ENCODE results near the gene DHRS9. TPM values are rescaled to one million over a fixed set of nuclear protein-coding genes. Genes with fewer than 3 reads are reported as not detected.

The DHRS9 gene
- total RNA-seq, 2 donors from 2014 or later = 1.0 TPM; not detected in 1

DNA sequence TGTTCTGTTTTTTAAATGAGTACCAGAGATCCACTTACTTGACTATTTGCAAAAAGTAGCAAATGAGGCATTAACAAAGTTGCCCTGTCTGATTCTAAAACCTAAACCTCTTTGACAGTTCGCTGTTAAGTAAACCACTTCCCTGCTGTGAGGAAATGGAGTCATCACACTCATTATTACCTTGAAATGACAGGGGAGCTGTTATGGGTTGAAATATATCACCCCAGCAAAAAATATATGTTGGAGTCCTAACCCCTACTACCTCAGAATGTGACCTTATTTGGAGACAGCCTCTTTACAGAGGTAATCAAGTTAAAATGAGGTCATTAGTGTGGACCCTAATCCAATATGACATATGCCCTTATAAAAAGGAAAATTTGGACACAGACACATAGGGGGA lies 36.1 kb downstream of the DHRS9 start:
- ATAC-seq (no peak), DNase-seq (no peak)
- Histone ChIP-seq H3K9me3 (no peaks in the 10 kb centered on the region), H3K4me3 (no peak overlapping the region), H3K36me3 (replicated peaks in 1 of 2; ENCODE audit: insufficient read depth in 1 of 2, low read depth in 2 of 2) (no peaks in the 10 kb centered on the region), H3K4me1 (peaks cover 6% of the 10 kb centered on the region), H3K27ac (no peak overlapping the region), H3K27me3 (no peaks in the 10 kb centered on the region)
- intact Hi-C loops (cut with DNase I) = no loop called here
- 81 to 84% methylated on average over 1 of the region's 1 CpG for WGBS, 2 donors
- no peak for TF ChIP-seq POLR2A (IDR thresholded peaks at IDR 0.05)
- TF ChIP-seq, protein P1, sequence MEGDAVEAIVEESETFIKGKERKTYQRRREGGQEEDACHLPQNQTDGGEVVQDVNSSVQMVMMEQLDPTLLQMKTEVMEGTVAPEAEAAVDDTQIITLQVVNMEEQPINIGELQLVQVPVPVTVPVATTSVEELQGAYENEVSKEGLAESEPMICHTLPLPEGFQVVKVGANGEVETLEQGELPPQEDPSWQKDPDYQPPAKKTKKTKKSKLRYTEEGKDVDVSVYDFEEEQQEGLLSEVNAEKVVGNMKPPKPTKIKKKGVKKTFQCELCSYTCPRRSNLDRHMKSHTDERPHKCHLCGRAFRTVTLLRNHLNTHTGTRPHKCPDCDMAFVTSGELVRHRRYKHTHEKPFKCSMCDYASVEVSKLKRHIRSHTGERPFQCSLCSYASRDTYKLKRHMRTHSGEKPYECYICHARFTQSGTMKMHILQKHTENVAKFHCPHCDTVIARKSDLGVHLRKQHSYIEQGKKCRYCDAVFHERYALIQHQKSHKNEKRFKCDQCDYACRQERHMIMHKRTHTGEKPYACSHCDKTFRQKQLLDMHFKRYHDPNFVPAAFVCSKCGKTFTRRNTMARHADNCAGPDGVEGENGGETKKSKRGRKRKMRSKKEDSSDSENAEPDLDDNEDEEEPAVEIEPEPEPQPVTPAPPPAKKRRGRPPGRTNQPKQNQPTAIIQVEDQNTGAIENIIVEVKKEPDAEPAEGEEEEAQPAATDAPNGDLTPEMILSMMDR (IDR thresholded peaks at IDR 0.05) = no peak

DNA sequence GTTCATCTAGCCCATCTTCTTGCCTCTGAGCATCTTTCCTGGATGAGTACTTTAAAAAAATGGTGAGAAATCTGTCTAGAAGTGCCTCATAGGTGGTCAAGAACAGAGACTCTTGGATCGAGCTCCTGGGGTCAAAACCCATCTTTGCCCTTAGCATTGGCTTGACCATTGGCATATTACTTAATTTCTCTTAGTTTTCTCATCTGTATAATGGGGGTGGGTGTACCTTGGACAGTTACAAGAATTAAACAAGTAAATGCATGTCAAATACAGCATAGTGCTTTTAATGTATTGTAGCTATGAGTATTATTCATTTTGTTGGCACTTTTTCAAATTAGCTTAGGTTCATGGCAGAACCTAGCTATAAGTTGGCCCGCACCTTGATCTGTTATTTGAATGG lies 36.8 kb downstream of the DHRS9 start:
- 65 to 76% methylated on average over 2 of the region's 2 CpGs for WGBS, 2 donors
- H3K4me1 ChIP-seq = peaks cover 6% of the 10 kb centered on the region
- H3K36me3 ChIP-seq (replicated peaks in 1 of 2; ENCODE audit: insufficient read depth in 1 of 2, low read depth in 2 of 2) = no peaks in the 10 kb centered on the region
- no peak overlapping the region for H3K27ac ChIP-seq
- ATAC-seq (no peak), DNase-seq (no peak)
- no peaks in the 10 kb centered on the region for H3K27me3 ChIP-seq
- H3K4me3 ChIP-seq = no peak overlapping the region
- no peak for TF ChIP-seq POLR2A (IDR thresholded peaks at IDR 0.05)
- TF ChIP-seq, protein P1 (IDR thresholded peaks at IDR 0.05) = no peak
- no peaks in the 10 kb centered on the region for H3K9me3 ChIP-seq
- intact Hi-C loops (cut with DNase I) = no loop called here

DNA sequence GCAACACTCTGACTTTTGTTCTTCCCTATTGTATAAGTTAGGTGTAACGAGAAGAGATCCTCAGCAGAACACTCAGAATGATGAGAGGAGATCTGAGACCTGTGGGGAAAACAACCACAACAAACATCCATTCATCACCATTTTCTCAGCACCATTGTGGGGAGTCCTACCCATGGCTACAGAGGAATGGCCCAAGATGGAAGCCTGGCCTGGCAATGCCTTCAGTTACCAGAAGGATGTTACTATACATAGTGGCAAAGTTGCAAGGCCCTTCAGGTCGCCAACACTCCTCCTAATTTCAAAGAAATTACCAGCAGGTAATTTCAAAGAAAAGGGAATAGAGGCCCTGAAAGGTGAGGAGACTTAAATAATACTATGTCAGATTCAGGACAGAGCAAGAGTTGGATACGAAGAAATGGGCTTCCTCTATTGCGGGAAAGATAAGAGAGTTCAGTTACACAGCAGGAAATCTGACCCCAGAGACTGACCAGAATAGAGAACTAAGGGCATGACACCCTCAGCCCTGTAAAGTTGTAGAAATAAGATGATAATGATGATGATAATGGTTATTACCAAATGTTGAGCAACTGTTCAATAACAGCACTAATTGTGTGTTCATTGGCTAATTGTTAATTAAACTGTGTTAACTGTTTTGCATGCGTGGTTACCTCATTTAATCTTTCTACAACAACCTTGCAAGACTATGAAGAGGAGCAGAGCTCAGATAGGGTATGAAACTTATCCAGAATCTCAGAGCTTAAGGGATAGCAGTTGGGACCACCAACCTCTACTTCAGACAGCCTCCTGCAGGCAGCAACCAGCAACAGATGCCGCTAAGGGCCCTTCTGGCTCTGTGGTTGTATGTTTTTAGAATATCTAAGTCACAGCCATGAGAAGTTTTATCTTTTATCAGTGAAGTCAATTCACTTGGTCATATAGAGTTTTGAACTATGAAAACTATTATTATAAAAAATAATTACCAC lies 37.5 kb downstream of the DHRS9 start:
- TF ChIP-seq POLR2A (IDR thresholded peaks at IDR 0.05) = no peak
- TF ChIP-seq, protein P1 (IDR thresholded peaks at IDR 0.05) = no peak
- H3K4me3 ChIP-seq = no peak overlapping the region
- no peaks in the 10 kb centered on the region for H3K36me3 ChIP-seq (replicated peaks in 1 of 2; ENCODE audit: insufficient read depth in 1 of 2, low read depth in 2 of 2)
- H3K9me3 ChIP-seq = no peaks in the 10 kb centered on the region
- H3K4me1 ChIP-seq = peaks cover 6% of the 10 kb centered on the region
- H3K27ac ChIP-seq = no peak overlapping the region
- intact Hi-C loops (cut with DNase I) = no loop called here
- 67 to 70% methylated on average over 6 of the region's 6 CpGs for WGBS, 2 donors
- no peak for DNase-seq
- ATAC-seq = no peak
- no peaks in the 10 kb centered on the region for H3K27me3 ChIP-seq

DNA sequence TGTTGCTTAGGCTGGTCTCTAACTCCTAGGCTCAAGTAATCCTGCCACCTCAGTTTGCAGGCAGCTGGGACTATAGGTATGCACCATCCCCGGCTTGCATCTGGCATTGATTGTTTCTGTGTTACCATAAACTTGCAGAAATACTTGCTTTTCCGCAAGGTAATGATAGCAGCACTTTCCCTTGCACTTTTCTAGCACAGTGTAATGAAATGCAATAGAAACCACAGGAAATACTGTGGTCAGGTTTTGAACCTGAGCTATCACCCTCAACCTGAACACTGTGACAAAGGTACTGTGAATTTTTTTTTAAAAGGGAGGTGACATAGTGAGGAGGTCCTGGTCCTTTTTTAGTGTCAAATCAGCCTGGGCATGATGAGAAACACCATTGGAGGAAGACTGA lies 38.3 kb downstream of the DHRS9 start:
- Histone ChIP-seq H3K27me3 (no peaks in the 10 kb centered on the region), H3K27ac (no peak overlapping the region), H3K4me1 (peaks cover 6% of the 10 kb centered on the region), H3K9me3 (no peaks in the 10 kb centered on the region), H3K4me3 (no peak overlapping the region), H3K36me3 (replicated peaks in 1 of 2; ENCODE audit: insufficient read depth in 1 of 2, low read depth in 2 of 2) (no peaks in the 10 kb centered on the region)
- ATAC-seq = no peak
- WGBS, 2 donors = 41 to 44% methylated on average over 2 of the region's 2 CpGs
- TF ChIP-seq POLR2A (IDR thresholded peaks at IDR 0.05) = no peak
- TF ChIP-seq, protein P1 (IDR thresholded peaks at IDR 0.05) = no peak
- DNase-seq = no peak
- intact Hi-C loops (cut with DNase I) = no loop called here
